Lower leg skin (tissue), 3 donors: Measurements from ENCODE around the gene CEP131.

Experiments used
- CTCF ChIP-seq, 3 donors: fragments of 450-650 bp; IDR thresholded peaks; one replicate each; pipeline ENCODE4 v1.5.1; 2016; ENCODE audit warnings: antibody characterized with exemption in 3 of 3, mild to moderate bottlenecking in 3 of 3, moderate library complexity in 2 of 3
- POLR2A ChIP-seq, 2 donors: fragments of 450-650 bp; IDR thresholded peaks; one replicate each; pipeline ENCODE4 v1.6.1; 2016 to 2017; ENCODE audit warnings: antibody characterized with exemption in 2 of 2, mild to moderate bottlenecking in 1 of 2, moderate library complexity in 1 of 2

DNA sequence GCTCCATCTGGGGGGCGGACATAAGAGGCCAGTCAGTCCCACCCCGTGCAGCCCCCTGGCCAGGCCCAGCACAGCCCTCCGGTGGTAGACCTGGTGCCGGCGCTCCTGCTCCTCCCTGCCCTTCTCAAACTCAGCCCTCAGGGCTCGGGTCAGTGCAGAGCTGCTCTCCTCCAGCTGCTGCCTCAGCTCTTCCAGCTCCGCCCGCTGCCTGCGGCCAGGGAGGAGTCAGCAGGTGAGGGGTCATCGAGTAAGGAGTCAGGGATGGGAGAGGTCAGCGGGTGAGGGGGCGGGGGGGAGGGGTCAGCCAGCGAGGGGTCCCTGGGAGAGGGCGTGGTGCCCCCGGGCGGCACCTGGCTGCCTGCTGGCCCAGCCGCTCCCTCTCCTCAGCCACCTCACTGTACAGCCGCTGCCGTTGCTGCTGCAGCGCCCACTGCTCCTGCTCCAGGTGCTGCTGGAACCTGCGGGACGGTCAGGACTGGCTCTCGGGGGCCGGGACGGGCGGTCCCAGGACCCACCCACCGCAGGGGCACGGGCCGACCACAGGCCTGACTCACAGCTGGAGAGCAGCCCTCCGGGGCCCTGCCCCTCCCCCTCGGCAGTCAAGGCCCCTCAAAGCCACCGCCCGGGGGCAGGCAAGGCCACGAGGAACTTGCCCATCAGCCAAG is 30.2 kb downstream of the CEP131 start:
- TF ChIP-seq CTCF (IDR thresholded peaks at IDR 0.05) (no peak), POLR2A (IDR thresholded peaks at IDR 0.05) (no peak)
